Peyer's patch (tissue), 4 donors: ENCODE measurements around the gene MUC21. TPM values are rescaled to one million over a fixed set of nuclear protein-coding genes. Genes with fewer than 3 reads are reported as not detected.
"Not testable (repeated sequence)": the region's sequence is repeated elsewhere in the genome, so short reads cannot be mapped to it uniquely, and the experiment has no call there.

Experiments used
- DNase-seq, 3 donors: peaks; one replicate each; pipeline ENCODE4 v3.0.0-alpha.2; 2017 to 2019
- H3K27ac ChIP-seq, 4 donors: fragments of 200-600 bp; sonication (generic); one replicate each; pipeline ENCODE4 v1.5.1; 2016 to 2019
- H3K27me3 ChIP-seq, 2 donors: fragments of 200-600 bp; sonication (generic); one replicate each; pipeline ENCODE4 v1.5.1; 2019
- H3K36me3 ChIP-seq, 3 donors: fragments of 200-600 bp; sonication (generic); one replicate each; pipeline ENCODE4 v1.5.1; 2016 to 2019
- H3K4me1 ChIP-seq, 4 donors: fragments of 200-600 bp; sonication (generic); one replicate each; pipeline ENCODE4 v1.5.1; 2016 to 2019
- H3K4me3 ChIP-seq, 4 donors: fragments of 200-600 bp; sonication (generic); 1 replicate in 3 of 4; 2 replicates in 1 of 4; pipeline ENCODE4 v1.5.1; 2016 to 2019; ENCODE audit warnings: mild to moderate bottlenecking in 1 of 4
- H3K9me3 ChIP-seq, 4 donors: fragments of 200-600 bp; sonication (generic); one replicate each; pipeline ENCODE4 v1.5.1; 2016 to 2019; ENCODE audit warnings: mild to moderate bottlenecking in 1 of 4
- POLR2A ChIP-seq, 2 donors: fragments of 450-650 bp; IDR thresholded peaks; one replicate each; pipeline ENCODE4 v1.5.1; 2017; ENCODE audit warnings: antibody characterized with exemption in 2 of 2, mild to moderate bottlenecking in 2 of 2, moderate library complexity in 2 of 2
- total RNA-seq, 4 donors: library from RNA; depleted of rRNA; stranded (reverse); fragments of >200 nt; gene quantifications; one replicate each; pipeline ENCODE4 v1.1.0, GENCODE V29; 2016
- TF ChIP-seq, protein P1 (sequence below), 6 experiments: fragments of 450-650 bp in 4 of 6; fragments of 200-600 bp in 2 of 6; sonication (generic) in 1 of 6; IDR thresholded peaks; one replicate each; pipeline ENCODE4 v1.5.1; 2017 to 2019; ENCODE audit warnings: antibody characterized with exemption in 6 of 6, mild to moderate bottlenecking in 3 of 6, moderate library complexity in 1 of 6

The MUC21 gene
- total RNA-seq, 4 donors from 2014 or later = not detected

- no peak for DNase-seq
- no peaks in the 10 kb centered on the region for H3K27me3 ChIP-seq
- TF ChIP-seq, protein P1, sequence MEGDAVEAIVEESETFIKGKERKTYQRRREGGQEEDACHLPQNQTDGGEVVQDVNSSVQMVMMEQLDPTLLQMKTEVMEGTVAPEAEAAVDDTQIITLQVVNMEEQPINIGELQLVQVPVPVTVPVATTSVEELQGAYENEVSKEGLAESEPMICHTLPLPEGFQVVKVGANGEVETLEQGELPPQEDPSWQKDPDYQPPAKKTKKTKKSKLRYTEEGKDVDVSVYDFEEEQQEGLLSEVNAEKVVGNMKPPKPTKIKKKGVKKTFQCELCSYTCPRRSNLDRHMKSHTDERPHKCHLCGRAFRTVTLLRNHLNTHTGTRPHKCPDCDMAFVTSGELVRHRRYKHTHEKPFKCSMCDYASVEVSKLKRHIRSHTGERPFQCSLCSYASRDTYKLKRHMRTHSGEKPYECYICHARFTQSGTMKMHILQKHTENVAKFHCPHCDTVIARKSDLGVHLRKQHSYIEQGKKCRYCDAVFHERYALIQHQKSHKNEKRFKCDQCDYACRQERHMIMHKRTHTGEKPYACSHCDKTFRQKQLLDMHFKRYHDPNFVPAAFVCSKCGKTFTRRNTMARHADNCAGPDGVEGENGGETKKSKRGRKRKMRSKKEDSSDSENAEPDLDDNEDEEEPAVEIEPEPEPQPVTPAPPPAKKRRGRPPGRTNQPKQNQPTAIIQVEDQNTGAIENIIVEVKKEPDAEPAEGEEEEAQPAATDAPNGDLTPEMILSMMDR (IDR thresholded peaks at IDR 0.05) = no peak
- TF ChIP-seq POLR2A (IDR thresholded peaks at IDR 0.05) = no peak
- no peak overlapping the region for H3K27ac ChIP-seq
- H3K4me1 ChIP-seq = no peaks in the 10 kb centered on the region
- no peaks in the 10 kb centered on the region for H3K36me3 ChIP-seq
- no peak overlapping the region for H3K4me3 ChIP-seq
- H3K9me3 ChIP-seq = no peaks in the 10 kb centered on the region
These were observed 17.4 kb upstream of the MUC21 start for GRCh38 chr6:30966154-30966553.

- DNase-seq = not testable (repeated sequence)
These were observed 14.3 kb upstream of the MUC21 start for GRCh38 chr6:30969171-30969570.

DNA sequence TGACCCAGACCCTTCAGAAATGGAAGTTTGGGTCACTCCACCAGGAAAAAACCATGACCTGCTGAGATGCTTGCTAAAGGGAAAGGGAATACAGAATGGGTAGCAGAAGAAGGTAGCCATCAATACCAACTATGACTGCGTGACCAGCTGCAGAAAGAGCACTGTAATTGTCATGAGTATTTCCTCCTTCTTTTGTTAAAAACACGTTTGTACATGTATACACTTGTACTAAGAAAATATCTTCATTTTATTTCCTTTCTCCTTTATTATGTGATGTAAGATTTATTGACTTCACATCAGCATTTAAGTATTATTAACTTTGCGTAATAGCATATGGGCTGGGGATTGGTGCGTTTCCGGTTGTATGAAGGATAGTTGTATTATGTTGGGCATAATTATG, 12.6 kb upstream of the MUC21 start:
- Histone ChIP-seq H3K27ac (no peak overlapping the region), H3K4me3 (no peak overlapping the region), H3K27me3 (no peaks in the 10 kb centered on the region), H3K36me3 (no peaks in the 10 kb centered on the region), H3K9me3 (no peaks in the 10 kb centered on the region), H3K4me1 (no peaks in the 10 kb centered on the region)
- no peak for TF ChIP-seq POLR2A (IDR thresholded peaks at IDR 0.05)
- TF ChIP-seq, protein P1 (IDR thresholded peaks at IDR 0.05) = no peak
- DNase-seq = no peak

More at GRCh38 chr6:30969171-30969570, 14.3 kb upstream of the MUC21 start:
- not testable (repeated sequence) for H3K27ac ChIP-seq, H3K36me3 ChIP-seq, H3K27me3 ChIP-seq, H3K4me3 ChIP-seq, H3K4me1 ChIP-seq, H3K9me3 ChIP-seq

DNA sequence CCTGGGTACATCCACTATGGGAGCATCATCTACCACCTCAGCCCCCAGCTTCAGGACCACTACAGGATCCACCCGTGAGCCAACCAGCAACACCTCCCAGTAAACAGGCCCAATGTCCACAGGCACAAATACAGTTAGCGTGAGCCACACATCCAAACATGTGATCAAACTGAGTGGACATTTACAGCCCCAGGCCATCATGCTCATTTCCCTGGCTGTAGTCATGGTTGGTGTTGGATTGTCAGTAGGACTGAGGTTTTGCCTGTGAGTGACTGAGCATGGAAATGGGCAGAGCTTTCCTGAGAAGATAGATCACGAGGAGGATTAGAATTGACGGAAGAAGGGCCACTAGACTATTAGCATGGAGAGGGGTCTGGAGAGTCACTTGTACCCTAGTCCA, 10.7 kb upstream of the MUC21 start:
- TF ChIP-seq POLR2A (IDR thresholded peaks at IDR 0.05) = no peak
- TF ChIP-seq, protein P1 (IDR thresholded peaks at IDR 0.05) = no peak
- H3K4me3 ChIP-seq = no peak overlapping the region
- H3K9me3 ChIP-seq = no peaks in the 10 kb centered on the region

GRCh38 chr6:30974490-30975252, 8.8 kb upstream of the MUC21 start:
- Histone ChIP-seq H3K27me3 (no peaks in the 10 kb centered on the region), H3K36me3 (no peaks in the 10 kb centered on the region), H3K9me3 (no peaks in the 10 kb centered on the region), H3K4me1 (no peaks in the 10 kb centered on the region), H3K27ac (no peak overlapping the region), H3K4me3 (no peak overlapping the region)
- TF ChIP-seq, protein P1 (IDR thresholded peaks at IDR 0.05) = no peak
- TF ChIP-seq POLR2A (IDR thresholded peaks at IDR 0.05) = no peak
- DNase-seq = no peak

More for the DNA sequence above, 10.7 kb upstream of the MUC21 start:
- H3K27me3 ChIP-seq = no peaks in the 10 kb centered on the region
- DNase-seq = no peak
- H3K27ac ChIP-seq = no peak overlapping the region
- H3K4me1 ChIP-seq = no peaks in the 10 kb centered on the region
- no peaks in the 10 kb centered on the region for H3K36me3 ChIP-seq

- Histone ChIP-seq H3K27me3 (no peaks in the 10 kb centered on the region), H3K4me3 (no peak overlapping the region), H3K27ac (no peak overlapping the region), H3K36me3 (no peaks in the 10 kb centered on the region), H3K9me3 (no peaks in the 10 kb centered on the region), H3K4me1 (no peaks in the 10 kb centered on the region)
- no peak for DNase-seq
- TF ChIP-seq, protein P1 (IDR thresholded peaks at IDR 0.05) = no peak
- TF ChIP-seq POLR2A (IDR thresholded peaks at IDR 0.05) = no peak
These were observed 4.4 kb upstream of the MUC21 start for GRCh38 chr6:30979141-30979540.
